NCI-H2029 (cell line): ENCODE data around the gene PGAM1.
"Not testable (repeated sequence)": the region's sequence is repeated elsewhere in the genome, so short reads cannot be mapped to it uniquely, and the experiment has no call there.

Experiments used
- DNase-seq: peaks from one replicate; lab custom pipeline; 2025; lab: John Stamatoyannopoulos, UW

The PGAM1 gene

GRCh38 chr10:97425964-97426775 is at the start of gene PGAM1:
Gene PGAM1 (plus strand): TSS chr10:97426191. CDS start chr10:97426308, 117 bp downstream.
- peak; percentile 79 for DNase-seq

DNA sequence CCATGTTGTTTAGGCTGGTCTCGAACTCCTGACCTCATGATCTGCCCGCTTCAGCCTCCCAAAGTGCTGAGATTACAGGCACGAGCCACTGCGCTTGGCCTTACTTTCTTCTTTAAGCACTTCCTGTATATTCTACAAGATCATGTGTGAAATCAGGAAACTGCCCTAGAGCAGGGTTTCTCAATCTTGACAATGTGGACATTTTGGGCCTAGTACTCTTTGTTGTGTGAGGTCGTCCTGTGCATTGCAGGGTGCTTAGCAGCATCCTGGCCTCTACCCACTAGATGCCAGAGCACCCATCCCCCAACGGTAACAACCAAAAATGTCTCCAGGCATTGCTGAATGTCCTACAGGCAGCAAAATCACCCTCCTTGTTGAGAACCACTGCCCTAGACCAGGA is 49.6 kb upstream of the PGAM1 start:
- no peak for DNase-seq

- DNase-seq, result no peak
Measured at GRCh38 chr10:97378933-97379921, 46.8 kb upstream of the PGAM1 start.

DNA sequence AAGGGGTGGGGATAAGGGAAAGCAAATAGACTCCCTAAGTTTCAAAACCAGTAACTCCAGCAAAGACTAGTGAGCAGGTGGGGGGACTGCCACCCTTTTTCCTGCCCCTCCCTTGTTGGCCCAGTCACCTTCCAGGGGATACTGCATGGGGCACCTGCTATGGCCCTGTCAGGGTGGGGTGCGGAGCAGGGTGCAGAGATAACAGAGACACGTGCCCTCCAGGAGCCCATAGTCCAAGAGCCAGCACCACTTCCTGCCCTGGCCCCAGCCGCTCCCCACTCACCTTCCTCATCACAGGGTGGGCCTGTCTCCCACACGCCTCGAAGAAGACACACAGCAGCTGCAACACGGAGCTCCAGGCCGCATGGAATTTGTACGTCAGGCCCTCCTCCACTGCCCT is 45.5 kb upstream of the PGAM1 start:
- no peak for DNase-seq

DNA sequence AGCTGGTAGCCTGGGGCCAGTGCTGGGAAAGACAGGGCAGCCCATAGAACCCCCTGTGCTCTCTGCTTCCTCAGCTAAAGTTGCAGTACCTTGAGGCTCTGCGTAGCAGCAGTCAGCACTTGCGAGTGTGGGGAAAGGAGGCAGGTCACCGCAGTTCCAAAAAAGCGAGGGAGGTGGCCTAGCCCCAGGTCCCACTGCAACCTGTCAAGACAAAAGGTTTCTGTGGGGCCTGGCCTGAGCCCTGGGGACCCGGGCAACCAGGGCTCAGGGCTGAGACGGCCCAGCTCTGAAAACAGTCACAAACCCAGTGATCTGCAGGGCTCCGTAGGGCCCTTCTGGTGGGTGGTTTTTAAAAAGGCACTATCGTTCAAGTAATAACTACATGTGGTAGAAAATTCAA is 44.4 kb upstream of the PGAM1 start:
- no peak for DNase-seq

DNA sequence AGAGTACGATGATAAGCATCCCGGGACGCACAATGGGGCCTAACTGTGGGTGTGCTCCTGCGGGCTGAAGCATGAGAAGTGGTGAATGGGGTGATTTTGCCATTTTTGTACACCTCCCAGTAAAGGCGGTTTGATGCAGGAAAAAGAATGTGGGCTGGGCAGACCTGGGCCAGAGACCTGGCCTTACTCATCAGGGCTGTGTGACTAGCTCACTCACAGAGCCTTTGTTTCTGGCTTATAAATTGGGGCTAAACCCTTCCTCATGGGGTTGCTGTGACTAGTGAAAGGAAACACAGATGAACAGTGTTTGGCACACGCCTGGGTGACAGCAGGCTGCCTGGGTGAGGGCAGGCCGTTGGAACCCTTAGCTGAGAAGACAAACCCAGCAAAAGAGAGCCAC is 42.8 kb upstream of the PGAM1 start:
- DNase-seq, result no peak

GRCh38 chr10:97384156-97384555 is 41.8 kb upstream of the PGAM1 start:
- DNase-seq, result no peak

DNA sequence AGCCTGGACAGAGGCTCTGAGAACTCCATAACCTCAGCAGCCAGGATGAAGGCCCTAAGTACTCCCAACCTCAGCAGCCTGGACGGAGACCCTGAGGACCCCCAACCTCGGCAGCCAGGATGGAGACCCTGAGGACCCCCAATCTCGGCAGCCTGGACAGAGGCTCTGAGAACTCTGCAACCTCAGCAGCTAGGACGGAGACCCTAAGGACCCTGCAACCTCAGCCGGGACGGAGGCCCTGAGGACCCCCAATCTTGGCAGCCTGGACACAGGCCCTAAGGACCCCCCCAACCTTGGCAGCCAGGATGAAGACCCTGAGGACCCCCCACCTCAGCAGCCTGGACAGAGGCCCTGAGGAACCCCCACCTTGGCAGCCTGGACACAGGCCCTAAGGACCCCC is 41.4 kb upstream of the PGAM1 start:
- no peak for DNase-seq

DNA sequence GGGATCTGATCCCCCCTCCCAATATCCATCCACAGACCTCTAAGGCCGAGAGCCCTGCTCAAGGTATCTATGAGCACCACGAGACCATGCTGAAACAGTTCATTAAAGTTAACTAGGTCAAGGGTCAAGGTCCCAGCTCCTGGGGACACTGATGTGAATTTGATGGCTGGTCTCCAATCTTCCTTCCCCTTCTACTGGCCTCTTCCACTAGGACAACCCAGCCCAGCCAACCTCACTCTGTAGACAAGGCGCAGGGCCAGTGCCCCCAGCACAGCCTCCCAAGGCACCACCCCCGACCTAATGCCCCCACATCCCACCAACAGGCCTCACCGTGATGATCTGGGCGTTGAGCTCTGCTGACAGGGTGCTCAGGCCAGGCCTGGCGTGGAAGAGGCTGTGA is 40.4 kb upstream of the PGAM1 start:
- DNase-seq, result no peak

DNA sequence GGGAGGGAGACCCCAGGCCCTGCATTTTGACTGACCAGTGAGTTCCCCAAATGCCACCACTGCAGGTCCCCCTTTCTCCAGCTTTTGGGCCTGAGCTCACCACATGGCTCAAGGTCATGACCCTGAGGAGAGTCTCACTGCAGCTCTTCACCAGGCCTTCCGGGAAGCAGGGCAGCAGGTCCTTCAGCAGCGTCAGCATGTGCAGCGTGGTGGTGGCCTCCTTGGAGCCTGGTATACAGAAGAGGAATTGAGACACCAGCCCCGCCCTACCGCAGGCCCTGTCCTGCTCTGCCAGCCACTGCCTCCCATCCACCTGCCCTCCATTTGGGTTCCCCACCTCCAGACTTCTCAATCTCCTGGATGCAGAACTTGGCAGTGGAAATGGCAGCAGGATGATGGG is 37.8 kb upstream of the PGAM1 start:
- no peak for DNase-seq

DNA sequence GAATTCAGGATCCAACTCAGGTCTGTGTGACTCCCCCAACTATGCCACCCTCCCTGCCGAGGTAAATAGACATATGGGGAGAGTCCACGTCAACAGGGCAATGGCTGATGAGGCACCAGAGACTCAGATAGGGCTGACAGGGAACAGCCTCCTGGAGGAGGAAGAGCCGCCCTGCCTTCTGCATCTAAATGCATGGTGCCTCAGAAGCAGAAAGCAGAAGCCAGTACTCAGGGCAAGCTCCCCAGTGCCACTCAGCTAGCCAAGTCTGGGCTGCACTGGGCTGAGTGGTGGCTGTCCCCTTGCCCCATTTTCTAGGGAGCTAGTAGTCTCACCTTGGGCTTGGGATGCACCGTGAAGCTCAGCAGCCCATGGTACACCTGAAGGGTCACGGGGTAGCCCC is 35.9 kb upstream of the PGAM1 start:
- DNase-seq, result no peak

GRCh38 chr10:97393034-97393573 is 32.9 kb upstream of the PGAM1 start:
- no peak for DNase-seq

GRCh38 chr10:97396056-97396455 is 29.9 kb upstream of the PGAM1 start:
- no peak for DNase-seq

DNA sequence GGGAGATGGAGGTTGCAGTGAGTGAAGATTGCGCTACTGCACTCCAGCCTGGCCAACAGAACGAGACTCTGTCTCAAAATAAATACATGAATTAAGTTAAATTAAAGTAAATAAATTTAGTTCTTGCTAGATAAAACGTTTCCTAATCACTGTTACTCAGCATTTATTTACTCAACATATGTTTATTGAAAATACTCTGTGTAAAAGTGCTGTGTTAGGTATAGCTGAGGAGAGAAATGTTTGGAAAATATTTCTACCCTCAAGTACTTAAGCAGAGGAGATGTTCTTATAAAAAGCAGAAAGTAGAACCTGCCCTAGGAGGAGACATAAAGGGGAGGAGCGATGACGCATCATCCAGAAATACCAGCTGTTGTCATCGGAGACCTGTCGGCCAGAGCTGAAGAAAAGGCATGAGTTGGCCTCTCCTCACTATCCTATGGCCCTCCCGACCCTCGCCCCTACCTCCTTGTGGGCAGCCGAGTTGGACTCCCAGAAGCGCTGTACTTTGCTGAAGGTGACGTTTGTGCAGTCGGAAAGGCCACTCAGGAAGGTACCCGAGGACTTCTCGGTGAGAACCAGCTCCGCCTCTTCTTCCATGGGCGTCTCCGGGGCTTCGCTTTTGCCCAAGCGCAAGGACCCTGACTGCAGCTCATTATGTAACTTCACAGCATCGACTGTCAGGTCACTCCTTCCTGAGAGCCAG is 26.0 kb upstream of the PGAM1 start:
- peak; percentile 21 for DNase-seq

DNA sequence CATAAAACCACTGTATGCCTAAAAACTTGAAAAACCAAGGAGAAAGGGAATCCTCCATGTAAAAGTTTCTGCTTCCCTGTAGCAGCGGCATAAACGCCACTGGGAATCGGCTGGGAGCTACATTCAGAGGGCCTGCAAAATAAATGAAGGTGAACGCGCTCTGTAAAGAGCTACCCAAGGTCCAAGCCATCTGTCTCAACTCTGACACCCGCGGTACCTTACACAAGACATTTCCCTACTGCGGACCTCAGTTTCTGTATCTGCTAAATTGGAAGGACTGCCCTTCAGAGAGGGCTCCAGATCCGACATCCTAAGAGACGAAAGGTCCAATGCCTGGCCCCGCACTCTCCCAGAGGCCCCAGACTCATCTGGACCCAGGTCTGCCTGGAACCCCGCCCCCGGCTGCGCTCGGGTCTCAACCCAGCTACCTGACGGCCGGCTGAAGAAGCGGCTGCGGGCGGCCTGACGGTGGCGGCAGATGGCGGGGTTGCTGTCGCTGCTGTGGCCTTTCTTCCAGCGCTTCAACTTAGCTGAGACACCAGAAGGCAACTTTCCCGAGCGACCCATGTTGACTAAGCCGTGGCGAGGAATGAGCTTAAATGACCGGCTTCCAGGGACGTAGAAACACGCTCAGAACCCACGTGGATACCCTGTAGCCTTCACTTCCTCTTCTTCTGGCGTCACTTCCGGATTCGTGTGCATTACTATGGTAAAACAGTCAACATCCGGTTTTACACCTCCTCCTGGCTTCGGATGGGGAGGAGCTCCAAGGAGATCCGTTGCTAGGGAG is 25.1 kb upstream of the PGAM1 start, which contains the start of gene RRP12:
Gene RRP12 (minus strand): TSS at position 676 of the 790 bp plus-strand sequence. CDS start 109 bp downstream, at position 567.
- peak; percentile 93 for DNase-seq

DNA sequence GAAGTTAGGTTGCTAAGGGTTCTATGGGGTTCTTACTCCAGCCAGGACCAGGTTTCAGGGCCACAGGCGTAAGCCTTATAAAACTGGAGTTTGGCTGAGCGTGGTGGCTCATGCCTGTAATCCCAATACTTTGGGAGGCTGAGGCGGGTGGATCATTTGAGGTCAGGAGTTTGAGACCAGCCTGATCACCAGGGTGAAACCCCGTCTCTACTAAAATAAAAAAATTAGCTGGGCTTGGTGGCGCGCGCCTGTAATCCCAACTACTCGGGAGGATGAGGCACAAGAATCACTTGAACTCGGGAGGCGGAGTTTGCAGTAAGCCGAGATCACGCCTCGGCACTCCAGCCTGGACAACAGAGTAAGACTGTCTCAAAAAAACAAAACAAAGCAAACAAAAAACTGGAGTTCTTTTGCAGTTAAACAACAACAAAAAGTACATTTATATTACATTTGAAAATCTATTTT is 24.5 kb upstream of the PGAM1 start:
- no peak for DNase-seq

- no peak for DNase-seq
Measured at GRCh38 chr10:97404044-97404443, 21.9 kb upstream of the PGAM1 start.

- no peak for DNase-seq
Measured at GRCh38 chr10:97406064-97406463, 19.9 kb upstream of the PGAM1 start.

- DNase-seq, result not testable (repeated sequence)
Measured at GRCh38 chr10:97406483-97406882, 19.5 kb upstream of the PGAM1 start.

- peak; percentile 44 for DNase-seq
Measured at GRCh38 chr10:97407211-97407951, 18.6 kb upstream of the PGAM1 start.
